ENCODE measurements around the gene DAGLA.

GRCh38 chr11:61760946-61761345 is 80.8 kb downstream of the DAGLA start:
- TF ChIP-seq CTCF (IDR thresholded peaks at IDR 0.05) (no peak), POLR2AphosphoS5 (IDR thresholded peaks at IDR 0.05) (no peak), POLR2A (IDR thresholded peaks at IDR 0.05) (no peak)
